WTC11 (cell line): ENCODE data around the gene IGSF9.

Source experiments
- CREB1 ChIP-seq: sonication (generic); formaldehyde crosslinking; IDR thresholded peaks from 2 replicates; pipeline ENCODE4 v1.8.0; 2023; ENCODE audit warnings: mild to moderate bottlenecking, missing genetic modification reagents
- CTCF ChIP-seq: fragments of 200-600 bp; IDR thresholded peaks from 2 replicates; pipeline ENCODE4 v1.8.0; 2022; ENCODE audit warnings: antibody characterized with exemption
- EMX1 ChIP-seq: fragments of 250-450 bp; sonication (Bioruptor Pico); IDR thresholded peaks from 2 replicates; pipeline ENCODE4 v1.8.0; 2021; ENCODE audit warnings: mild to moderate bottlenecking
- FOXK1 ChIP-seq: sonication (generic); formaldehyde crosslinking; IDR thresholded peaks from 2 replicates; pipeline ENCODE4 v1.8.0; 2022; ENCODE audit warnings: mild to moderate bottlenecking, moderate library complexity, missing genetic modification reagents
- IRF2 ChIP-seq: sonication (generic); formaldehyde crosslinking; IDR thresholded peaks from 2 replicates; pipeline ENCODE4 v1.8.0; 2022; ENCODE audit warnings: low read depth, missing genetic modification reagents, borderline replicate concordance
- NFE2L1 ChIP-seq: sonication (generic); formaldehyde crosslinking; IDR thresholded peaks from 2 replicates; pipeline ENCODE4 v1.8.1; 2023; ENCODE audit warnings: missing genetic modification reagents
- NR1H2 ChIP-seq: sonication (generic); formaldehyde crosslinking; IDR thresholded peaks from 2 replicates; pipeline ENCODE4 v1.9.0; 2021; ENCODE audit warnings: mild to moderate bottlenecking, moderate library complexity, missing genetic modification reagents
- RORB ChIP-seq: fragments of 250-450 bp; sonication (Bioruptor Pico); IDR thresholded peaks from 2 replicates; pipeline ENCODE4 v1.9.0; 2021; ENCODE audit warnings: mild to moderate bottlenecking
- SP1 ChIP-seq: sonication (generic); formaldehyde crosslinking; conservative IDR thresholded peaks from 2 replicates; pipeline ENCODE4 v1.8.1; 2022; ENCODE audit warnings: missing genetic modification reagents
- TCF7 ChIP-seq: sonication (generic); formaldehyde crosslinking; IDR thresholded peaks from 2 replicates; pipeline ENCODE4 v1.8.0; 2022; ENCODE audit warnings: mild to moderate bottlenecking, low read depth, missing genetic modification reagents, moderate library complexity
- ZBTB43 ChIP-seq: sonication (generic); formaldehyde crosslinking; IDR thresholded peaks from 2 replicates; pipeline ENCODE4 v1.8.1; 2023; ENCODE audit warnings: mild to moderate bottlenecking, missing genetic modification reagents
- ZNF121 ChIP-seq: sonication (generic); formaldehyde crosslinking; IDR thresholded peaks from 2 replicates; pipeline ENCODE4 v1.8.0; 2023; ENCODE audit warnings: missing genetic modification reagents
- ZNF416 ChIP-seq: fragments of 250-450 bp; sonication (Bioruptor Pico); IDR thresholded peaks from 2 replicates; pipeline ENCODE4 v1.9.0; 2021; ENCODE audit warnings: mild to moderate bottlenecking, inconsistent platforms

GRCh38 chr1:159916242-159917051, 29.0 kb downstream of the IGSF9 start:
- TF ChIP-seq EMX1 (CRISPR knock-in tag) (no peak), ZNF121 (CRISPR knock-in tag) (no peak), NFE2L1 (CRISPR knock-in tag) (no peak), CTCF (no peak), RORB (CRISPR knock-in tag) (no peak), NR1H2 (CRISPR knock-in tag) (no peak), CREB1 (CRISPR knock-in tag) (no peak), ZBTB43 (CRISPR knock-in tag) (no peak), ZNF416 (CRISPR knock-in tag) (no peak), FOXK1 (CRISPR knock-in tag) (no peak), SP1 (CRISPR knock-in tag) (no peak), TCF7 (no peak), IRF2 (CRISPR knock-in tag) (no peak)
